VCaP (cell line): ENCODE results near the gene EIF4G3.

Source experiments
- H3K27ac ChIP-seq: fragments of 450-650 bp; 2 replicates; pipeline ENCODE4 v1.5.1; 2017
- CTCF ChIP-seq: fragments of 450-650 bp; conservative IDR thresholded peaks from 2 replicates; pipeline ENCODE4 v1.5.1; 2017; ENCODE audit warnings: mild to moderate bottlenecking, moderate library complexity

EIF4G3 gene

DNA sequence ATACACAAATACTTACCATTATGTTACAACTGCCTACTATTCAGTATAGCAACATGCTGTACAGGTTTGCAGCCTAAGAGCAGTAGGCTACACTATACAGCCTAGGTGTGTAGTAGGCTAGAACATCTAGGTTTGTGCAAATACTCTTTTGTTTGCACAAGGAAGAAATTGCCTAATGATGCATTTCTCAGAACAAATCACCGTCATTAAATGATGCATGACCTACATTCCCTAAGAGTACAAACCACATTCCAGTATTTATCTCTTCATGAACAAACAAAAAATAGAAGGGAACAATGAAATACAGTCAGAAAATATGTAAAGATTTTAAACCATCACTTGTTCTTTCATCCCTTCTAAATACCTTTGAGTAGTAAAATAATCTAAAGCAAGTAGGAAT, 279.9 kb downstream of the EIF4G3 start:
- TF ChIP-seq CTCF: no peak
- H3K27ac ChIP-seq: peak overlapping the region; percentile 60

DNA sequence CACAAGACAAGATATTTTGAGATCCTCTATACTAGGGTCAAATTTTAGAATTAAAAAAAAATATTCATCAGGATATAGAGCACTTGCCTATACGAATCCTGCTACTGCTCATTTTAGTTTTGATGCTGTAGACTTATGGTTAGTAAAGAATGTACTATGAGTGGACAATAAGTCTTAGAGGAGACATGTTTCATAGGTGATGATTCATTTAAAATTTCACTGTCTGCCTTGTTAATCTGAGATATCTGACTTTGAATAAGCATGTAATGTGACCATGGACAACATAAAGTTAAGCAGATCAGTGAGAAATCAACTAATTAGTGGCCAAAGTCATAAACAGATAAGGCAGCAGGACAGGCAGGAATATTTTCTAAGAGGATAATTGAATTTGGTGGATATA, 282.8 kb downstream of the EIF4G3 start:
- no peak overlapping the region for H3K27ac ChIP-seq
- TF ChIP-seq CTCF: no peak

DNA sequence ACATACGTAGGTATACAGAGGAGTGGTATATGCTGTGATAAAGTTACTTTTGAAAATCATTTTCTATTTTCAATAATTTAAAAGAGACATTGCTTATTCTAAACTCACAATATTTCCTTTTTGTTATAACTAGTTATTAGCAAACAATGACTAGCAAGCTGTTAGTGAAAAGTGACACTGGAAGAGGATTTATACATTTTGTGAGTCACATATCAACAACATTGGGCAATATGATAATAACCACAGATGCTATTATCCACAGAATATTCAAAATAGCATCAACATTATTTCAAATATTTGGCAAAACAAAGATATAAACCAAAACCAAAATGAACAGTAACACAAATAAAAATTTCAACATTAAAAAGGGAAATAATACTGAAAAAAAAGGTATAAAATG, 285.6 kb downstream of the EIF4G3 start:
- no peak overlapping the region for H3K27ac ChIP-seq
- TF ChIP-seq CTCF: no peak

GRCh38 chr1:20887246-20887645, 289.5 kb downstream of the EIF4G3 start:
- H3K27ac ChIP-seq: peak overlapping the region; percentile 44
- no peak for TF ChIP-seq CTCF

- H3K27ac ChIP-seq: 0 out of 2 replicates have a peak overlapping the region, but pooled peaks have one; percentile 15
- no peak; the same call in 1 of the 2 replicates for TF ChIP-seq CTCF
Observed at GRCh38 chr1:20885121-20885520, 291.6 kb downstream of the EIF4G3 start.

- TF ChIP-seq CTCF: no peak
- 0 out of 2 replicates have a peak overlapping the region, but pooled peaks have one; percentile 15 for H3K27ac ChIP-seq
Observed at GRCh38 chr1:20884513-20884912, 292.2 kb downstream of the EIF4G3 start.

GRCh38 chr1:20883766-20884165, 292.9 kb downstream of the EIF4G3 start:
- TF ChIP-seq CTCF: no peak
- H3K27ac ChIP-seq: no peak overlapping the region

GRCh38 chr1:20882837-20883236, 293.9 kb downstream of the EIF4G3 start:
- no peak overlapping the region for H3K27ac ChIP-seq
- no peak for TF ChIP-seq CTCF
